GM21825 (cell line): ENCODE data around the gene KRTAP3-3.

ENCODE experiments used
- ATAC-seq: cut with Tn5 transposase; IDR thresholded peaks from one replicate; pipeline ENCODE4 v1.9.1; 2021; ENCODE audit warnings: mild to moderate bottlenecking, moderate library complexity; ENCODE audit not compliant: unreplicated experiment

The KRTAP3-3 gene

GRCh38 chr17:40961591-40961990 lies 32.4 kb downstream of the KRTAP3-3 start:
- no peak for ATAC-seq

- ATAC-seq = no peak
These were observed 33.8 kb downstream of the KRTAP3-3 start for GRCh38 chr17:40960144-40960543.

- no peak for ATAC-seq
These were observed 35.6 kb downstream of the KRTAP3-3 start for GRCh38 chr17:40958086-40958953.

GRCh38 chr17:40956401-40957254 lies 37.3 kb downstream of the KRTAP3-3 start:
- ATAC-seq = no peak

- no peak for ATAC-seq
These were observed 40.1 kb downstream of the KRTAP3-3 start for GRCh38 chr17:40953881-40954280.

- ATAC-seq = no peak
These were observed 41.3 kb downstream of the KRTAP3-3 start for GRCh38 chr17:40952661-40953060.

GRCh38 chr17:40952154-40952553 lies 41.8 kb downstream of the KRTAP3-3 start:
- no peak for ATAC-seq

GRCh38 chr17:40951011-40951622 lies 42.8 kb downstream of the KRTAP3-3 start:
- no peak for ATAC-seq

GRCh38 chr17:40950176-40950575 lies 43.8 kb downstream of the KRTAP3-3 start:
- no peak for ATAC-seq

- no peak for ATAC-seq
These were observed 44.5 kb downstream of the KRTAP3-3 start for GRCh38 chr17:40949418-40949817.

- no peak for ATAC-seq
These were observed 46.0 kb downstream of the KRTAP3-3 start for GRCh38 chr17:40947929-40948328.

GRCh38 chr17:40945414-40945813 lies 48.5 kb downstream of the KRTAP3-3 start:
- ATAC-seq = no peak

GRCh38 chr17:40944531-40944930 lies 49.4 kb downstream of the KRTAP3-3 start:
- ATAC-seq = no peak
